Liver (tissue), 3 donors: Measurements from ENCODE around the gene PSME2.
A peak's percentile ranks its signal among the peaks of the same experiment; 100 is the strongest.

Experiments used
- SP1 ChIP-seq: IDR thresholded peaks from 2 replicates; pipeline ENCODE4 v1.6.1; 2018; ENCODE audit warnings: antibody characterized with exemption, mild to moderate bottlenecking
- TF ChIP-seq, protein P1 (sequence below): fragments of 150-350 bp; IDR thresholded peaks from 2 replicates; pipeline ENCODE4 v1.5.1; 2017; ENCODE audit warnings: improper control_type of control experiment, low read depth, low read length; ENCODE audit not compliant: missing input control
- donor health status: healthy.
- donor health status: healthy.

DNA sequence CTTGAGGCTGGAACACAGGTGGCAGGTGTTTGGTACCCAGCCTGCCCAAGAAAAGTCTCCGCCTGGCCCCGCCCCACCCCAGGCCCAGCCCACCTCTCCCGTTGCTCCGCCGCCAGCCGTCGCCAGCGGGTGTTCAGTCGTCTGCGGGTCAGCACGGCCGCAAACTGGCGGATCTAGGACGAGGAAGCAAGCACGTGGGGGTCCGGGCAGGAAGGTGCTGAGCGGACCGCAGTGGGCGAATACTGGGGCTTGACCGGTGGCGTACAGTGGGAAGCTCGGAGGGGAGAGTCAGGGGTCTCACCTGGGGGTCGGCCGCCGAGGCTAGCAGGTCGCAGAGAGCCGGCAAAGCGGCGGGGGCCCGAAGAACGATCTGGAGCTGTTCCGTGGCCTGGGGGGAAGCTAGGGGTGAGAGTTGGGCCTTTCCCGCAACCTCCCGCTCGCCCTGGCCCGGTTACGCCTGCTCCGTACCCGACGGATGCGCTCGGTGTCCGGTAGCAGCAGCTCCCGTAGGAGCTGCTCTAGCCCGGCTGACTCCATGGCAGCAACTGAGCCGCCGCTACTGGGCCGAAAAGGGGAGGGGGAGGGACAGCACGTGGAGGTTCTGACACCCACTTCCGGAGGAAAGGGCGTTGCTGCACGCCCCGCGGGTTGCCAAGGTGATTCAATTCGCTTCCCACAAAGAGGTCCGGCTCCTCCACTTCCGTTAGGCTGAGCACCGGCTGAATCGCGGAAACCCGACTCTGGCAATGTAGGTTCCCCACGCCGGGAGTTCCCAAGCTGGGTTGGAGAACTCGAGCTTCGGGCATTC lies 42.0 kb upstream of the PSME2 start, which contains the start of gene IPO4:
- TF ChIP-seq SP1: peak; percentile 68
- TF ChIP-seq, protein P1, sequence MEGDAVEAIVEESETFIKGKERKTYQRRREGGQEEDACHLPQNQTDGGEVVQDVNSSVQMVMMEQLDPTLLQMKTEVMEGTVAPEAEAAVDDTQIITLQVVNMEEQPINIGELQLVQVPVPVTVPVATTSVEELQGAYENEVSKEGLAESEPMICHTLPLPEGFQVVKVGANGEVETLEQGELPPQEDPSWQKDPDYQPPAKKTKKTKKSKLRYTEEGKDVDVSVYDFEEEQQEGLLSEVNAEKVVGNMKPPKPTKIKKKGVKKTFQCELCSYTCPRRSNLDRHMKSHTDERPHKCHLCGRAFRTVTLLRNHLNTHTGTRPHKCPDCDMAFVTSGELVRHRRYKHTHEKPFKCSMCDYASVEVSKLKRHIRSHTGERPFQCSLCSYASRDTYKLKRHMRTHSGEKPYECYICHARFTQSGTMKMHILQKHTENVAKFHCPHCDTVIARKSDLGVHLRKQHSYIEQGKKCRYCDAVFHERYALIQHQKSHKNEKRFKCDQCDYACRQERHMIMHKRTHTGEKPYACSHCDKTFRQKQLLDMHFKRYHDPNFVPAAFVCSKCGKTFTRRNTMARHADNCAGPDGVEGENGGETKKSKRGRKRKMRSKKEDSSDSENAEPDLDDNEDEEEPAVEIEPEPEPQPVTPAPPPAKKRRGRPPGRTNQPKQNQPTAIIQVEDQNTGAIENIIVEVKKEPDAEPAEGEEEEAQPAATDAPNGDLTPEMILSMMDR: no peak
